Frontal cortex (tissue), 4 donors: Measurements from ENCODE around the gene SBF1. TPM values are rescaled to one million over a fixed set of nuclear protein-coding genes. Genes with fewer than 3 reads are reported as not detected.

Source experiments
- DNase-seq, 2 donors: peaks; one replicate each; pipeline ENCODE4 v3.0.0; 2012; ENCODE audit warnings: low spot score in 2 of 2
- FAIRE-seq: peaks from 2 replicates; lab custom pipeline; 2012; peaks lifted over from hg19 to GRCh38; lab: Jason Lieb, UNC
- total RNA-seq: library from RNA; depleted of rRNA; stranded (reverse); fragments of >200 nt; gene quantifications from one replicate; pipeline ENCODE4 v1.2.3, GENCODE V29; 2014
- donor health status: control.
- donor health status: control.
- donor health status: control.

SBF1 gene
- total RNA-seq, 1 donor from 2014 or later: 89.3 TPM

GRCh38 chr22:50447576-50448551 is 27.0 kb downstream of the SBF1 start:
- FAIRE-seq: no peak
- DNase-seq: no peak

- DNase-seq: no peak
- no peak for FAIRE-seq
Measured at GRCh38 chr22:50446708-50447575, 27.9 kb downstream of the SBF1 start.

DNA sequence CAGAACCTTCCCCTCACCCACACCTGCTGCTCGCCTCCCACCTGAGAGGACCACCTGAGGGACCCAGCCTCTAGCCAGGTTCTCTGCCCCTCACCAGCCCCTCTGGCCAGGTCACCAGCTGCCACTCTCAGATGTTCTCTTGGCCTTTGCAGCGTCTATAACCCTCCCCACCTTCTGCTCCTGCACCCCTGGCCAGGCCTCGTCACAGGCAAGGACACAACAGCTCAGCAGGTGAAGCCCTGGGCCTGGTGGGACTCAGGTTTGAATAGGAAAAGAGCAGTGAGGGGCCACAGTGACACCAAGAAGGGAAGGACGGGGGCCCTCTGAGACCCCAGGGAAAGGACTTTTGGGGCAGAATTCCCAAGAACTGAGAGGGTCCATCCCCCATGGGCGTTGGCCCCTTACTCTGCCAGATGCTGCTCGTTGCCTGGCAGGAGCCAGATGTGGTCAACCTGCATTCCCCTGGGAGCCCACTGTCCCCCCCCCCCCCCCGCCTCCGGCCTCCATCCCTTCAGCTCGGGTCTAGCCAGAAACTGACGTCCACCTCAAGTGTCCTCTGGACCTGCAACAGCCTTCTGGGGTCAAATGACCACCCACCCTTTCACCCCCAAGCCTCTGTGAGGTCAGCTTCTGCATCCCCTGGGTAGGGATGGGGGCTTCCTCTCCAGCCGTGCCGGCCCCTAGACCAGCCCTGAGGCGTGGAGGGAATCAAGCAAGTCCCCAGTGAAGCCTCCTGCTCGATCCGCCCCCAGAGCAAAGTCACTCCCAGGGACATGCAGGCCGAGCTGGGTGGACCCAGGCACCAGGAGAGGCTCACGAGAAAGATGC is 28.7 kb downstream of the SBF1 start:
- DNase-seq (no peak), FAIRE-seq (no peak)

DNA sequence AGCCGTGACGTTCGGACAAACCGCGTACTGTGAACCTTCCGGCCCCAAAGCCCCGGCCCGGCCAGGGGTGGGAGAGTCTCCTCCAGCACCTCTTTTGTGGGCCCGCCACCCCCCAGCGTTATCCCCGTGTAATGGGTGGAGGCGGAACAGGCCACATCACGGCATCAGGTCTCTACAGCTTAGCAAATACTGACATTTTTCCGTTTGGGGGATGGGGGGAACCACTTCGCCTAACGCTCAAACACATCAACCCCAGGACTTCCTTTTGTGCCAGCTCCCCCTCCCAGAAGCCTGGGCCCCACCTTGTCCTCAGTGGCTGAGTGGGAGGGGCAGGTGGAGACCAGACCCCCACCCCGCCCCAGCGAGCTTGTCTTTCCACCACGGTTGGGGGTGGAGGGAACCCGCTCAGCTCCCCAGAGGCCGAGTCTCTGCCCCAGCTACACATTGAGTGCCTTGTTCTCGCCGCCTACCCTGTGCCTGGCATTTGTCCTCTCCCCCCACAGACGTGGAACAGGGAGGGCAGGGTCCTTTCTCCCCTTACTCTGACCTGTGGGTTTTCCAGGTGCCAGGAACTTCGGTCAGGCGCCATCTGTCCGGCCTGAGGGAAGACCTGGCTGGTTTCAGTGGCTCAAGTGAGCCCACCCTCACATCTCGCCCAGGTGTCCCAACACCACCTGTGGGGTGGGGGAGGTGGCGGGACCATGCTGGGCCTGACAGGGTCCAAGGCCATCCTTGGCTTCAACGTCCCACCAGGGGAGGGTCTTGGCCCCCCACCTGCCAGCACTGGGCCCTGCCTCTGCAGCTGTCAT is 29.6 kb downstream of the SBF1 start:
- DNase-seq: no peak
- FAIRE-seq: no peak

DNA sequence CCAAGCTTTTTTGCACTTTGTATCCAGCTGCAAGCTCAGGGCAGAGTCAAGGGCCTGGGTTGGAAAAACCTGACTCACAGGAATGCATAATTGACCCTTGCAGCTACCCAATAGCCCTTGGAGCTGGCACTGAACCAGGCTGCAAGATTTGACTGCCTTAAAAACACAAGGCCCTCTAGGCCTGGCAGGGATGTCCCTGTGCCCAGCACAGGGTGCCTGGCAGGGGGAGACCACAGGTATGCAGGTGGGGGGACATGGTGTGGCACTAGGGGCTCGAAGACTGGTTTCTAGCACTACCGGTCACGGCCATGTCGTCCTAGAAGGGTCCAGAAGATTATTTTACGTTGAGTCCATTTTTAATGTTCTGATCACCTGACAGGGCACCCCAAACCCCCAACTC is 30.2 kb downstream of the SBF1 start:
- no peak for FAIRE-seq
- no peak for DNase-seq

DNA sequence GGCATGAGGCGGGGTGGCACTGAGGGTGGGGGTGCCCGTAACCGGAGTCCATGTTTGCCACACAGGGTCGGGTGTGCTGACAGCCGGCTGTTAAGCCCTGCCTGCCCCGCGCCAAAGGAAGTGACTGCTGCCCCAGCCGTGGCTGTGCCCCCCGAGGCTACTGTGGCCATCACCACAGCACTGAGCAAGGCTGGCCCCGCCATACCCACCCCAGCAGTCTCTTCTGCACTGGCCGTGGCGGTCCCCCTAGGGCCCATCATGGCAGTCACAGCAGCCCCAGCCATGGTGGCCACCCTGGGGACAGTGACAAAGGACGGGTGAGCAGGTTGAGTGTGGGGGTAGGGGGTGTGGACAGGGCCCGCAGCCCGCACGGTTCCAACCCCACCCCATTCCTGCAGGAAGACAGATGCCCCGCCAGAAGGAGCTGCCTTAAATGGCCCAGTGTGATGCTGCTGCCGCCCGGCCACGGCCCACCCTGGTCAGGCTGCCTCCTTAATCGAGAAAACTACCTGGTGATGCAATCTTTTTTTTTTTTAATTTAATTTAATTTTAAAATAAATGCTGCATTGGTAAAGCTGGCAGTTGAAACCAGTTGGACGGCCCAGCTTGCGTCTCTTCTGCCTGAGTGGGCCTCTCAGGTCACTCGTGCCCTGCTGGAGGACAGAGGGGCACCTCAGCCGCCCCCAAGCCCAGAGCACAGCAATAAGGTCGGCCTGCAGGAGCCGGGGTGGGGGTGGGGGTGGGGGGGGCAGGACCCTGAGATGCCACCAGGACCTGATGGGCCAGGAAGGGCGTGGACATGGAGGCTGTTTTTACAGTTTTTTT is 30.8 kb downstream of the SBF1 start:
- DNase-seq: no peak
- no peak for FAIRE-seq

- FAIRE-seq (no peak), DNase-seq (no peak)
Measured at GRCh38 chr22:50443197-50443596, 31.6 kb downstream of the SBF1 start.

DNA sequence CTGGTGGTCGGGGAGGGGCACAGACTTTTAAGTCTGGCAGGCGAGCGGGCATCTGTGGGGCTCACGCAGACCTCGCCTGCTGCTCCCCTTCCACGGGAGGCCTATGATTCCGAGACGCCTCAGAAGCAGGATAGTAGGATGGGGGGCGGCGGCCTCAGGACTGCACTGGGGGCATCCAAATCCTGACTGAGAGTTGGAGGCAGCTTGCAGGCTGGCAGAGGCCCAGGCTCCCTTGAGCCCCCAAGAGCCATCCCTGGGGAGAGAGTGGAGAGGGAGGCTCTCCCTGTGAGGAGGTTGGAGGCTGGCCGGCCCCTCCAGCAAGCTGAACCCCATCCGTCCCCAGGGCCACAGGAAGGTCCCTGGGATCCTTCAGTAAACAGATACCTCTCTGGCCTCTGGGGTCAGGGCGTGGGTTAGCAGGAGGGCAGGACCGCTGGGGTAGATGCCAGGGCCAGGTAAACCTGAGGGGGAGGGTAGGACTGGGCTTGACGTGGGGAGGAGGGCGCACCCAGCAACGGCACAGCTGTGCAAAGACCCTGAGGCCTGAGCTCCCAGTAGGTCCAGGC is 33.3 kb downstream of the SBF1 start:
- DNase-seq (no peak), FAIRE-seq (no peak)

- FAIRE-seq: no peak
- peak in 1 of 2 donors; percentile 29 for DNase-seq
Measured at GRCh38 chr22:50440544-50441249, 34.1 kb downstream of the SBF1 start.

- FAIRE-seq (no peak), DNase-seq (no peak)
Measured at GRCh38 chr22:50439871-50440331, 34.9 kb downstream of the SBF1 start.

- DNase-seq: no peak
- FAIRE-seq: no peak
Measured at GRCh38 chr22:50439314-50439870, 35.4 kb downstream of the SBF1 start.

- DNase-seq: peak in 1 of 2 donors; percentile 31
- no peak for FAIRE-seq
Measured at GRCh38 chr22:50438305-50439275, 36.2 kb downstream of the SBF1 start.

- DNase-seq (peak in 1 of 2 donors; percentile 27), FAIRE-seq (no peak)
Measured at GRCh38 chr22:50437511-50438304, 37.1 kb downstream of the SBF1 start.

DNA sequence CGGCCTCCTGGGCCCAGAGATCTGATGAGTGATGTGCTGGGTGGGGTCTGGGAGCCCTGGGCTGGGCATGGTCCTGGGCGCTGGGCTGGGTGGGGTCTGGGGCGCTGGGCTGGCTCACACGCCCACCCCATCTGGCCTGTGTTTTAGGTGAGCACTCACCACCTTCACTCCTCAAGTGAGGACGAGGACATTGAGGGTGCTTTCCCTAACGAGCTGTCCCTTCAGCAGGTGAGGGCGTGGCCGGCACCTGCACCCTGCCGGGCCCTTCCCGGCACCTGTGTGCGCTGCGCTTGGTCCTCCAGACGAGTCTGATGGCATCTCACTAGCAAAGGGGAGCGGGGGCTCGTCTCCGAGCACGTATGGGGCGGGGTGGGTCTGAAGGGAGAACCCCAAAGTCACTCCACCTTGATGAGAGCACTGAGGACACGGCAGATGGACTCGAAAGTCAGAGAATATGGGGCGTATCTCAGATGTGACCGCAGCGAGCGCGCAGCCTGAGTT is 37.9 kb downstream of the SBF1 start:
- no peak for FAIRE-seq
- no peak for DNase-seq
